Right atrium auricular region (tissue), 2 donors: ENCODE measurements around the gene SLC38A11. TPM values are rescaled to one million over a fixed set of nuclear protein-coding genes. Genes with fewer than 3 reads are reported as not detected.
"Not testable (repeated sequence)": the region's sequence is repeated elsewhere in the genome, so short reads cannot be mapped to it uniquely, and the experiment has no call there.

Source experiments
- DNase-seq: peaks from one replicate; pipeline ENCODE4 v3.0.0-alpha.2; 2019; ENCODE audit warnings: low spot score
- H3K27ac ChIP-seq, 2 donors: fragments of 200-600 bp; sonication (generic); 1 replicate in 1 of 2; 2 replicates in 1 of 2; pipeline ENCODE4 v1.5.1; 2016 to 2019
- H3K27me3 ChIP-seq, 2 donors: fragments of 200-600 bp; sonication (generic); one replicate each; pipeline versions ENCODE4 v1.5.1 to v1.6.0; 2017 to 2019
- H3K36me3 ChIP-seq: fragments of 200-600 bp; sonication (generic); one replicate; pipeline ENCODE4 v1.5.1; 2016
- H3K4me1 ChIP-seq, 2 donors: fragments of 200-600 bp; sonication (generic); one replicate each; pipeline versions ENCODE4 v1.5.1 to v1.6.0; 2017 to 2019
- H3K4me3 ChIP-seq, 2 donors: fragments of 200-600 bp; sonication (generic); 1 replicate in 1 of 2; 2 replicates in 1 of 2; pipeline ENCODE4 v1.5.1; 2017 to 2019; ENCODE audit warnings: mild to moderate bottlenecking in 1 of 2, moderate library complexity in 1 of 2
- H3K9me3 ChIP-seq, 2 donors: fragments of 200-600 bp; sonication (generic); one replicate each; pipeline ENCODE4 v1.5.1; 2019
- total RNA-seq, 2 donors: library from RNA; depleted of rRNA; stranded (reverse); fragments of >200 nt; gene quantifications; one replicate each; pipeline ENCODE4 v1.1.0, GENCODE V29; 2016
- TF ChIP-seq, protein P1 (sequence below), 2 donors: fragments of 200-600 bp; sonication (generic); IDR thresholded peaks; one replicate each; pipeline ENCODE4 v1.5.1; 2019; ENCODE audit warnings: antibody characterized with exemption in 2 of 2

SLC38A11 gene
- total RNA-seq, 2 donors from 2014 or later: 0.74 TPM; not detected in 1

DNA sequence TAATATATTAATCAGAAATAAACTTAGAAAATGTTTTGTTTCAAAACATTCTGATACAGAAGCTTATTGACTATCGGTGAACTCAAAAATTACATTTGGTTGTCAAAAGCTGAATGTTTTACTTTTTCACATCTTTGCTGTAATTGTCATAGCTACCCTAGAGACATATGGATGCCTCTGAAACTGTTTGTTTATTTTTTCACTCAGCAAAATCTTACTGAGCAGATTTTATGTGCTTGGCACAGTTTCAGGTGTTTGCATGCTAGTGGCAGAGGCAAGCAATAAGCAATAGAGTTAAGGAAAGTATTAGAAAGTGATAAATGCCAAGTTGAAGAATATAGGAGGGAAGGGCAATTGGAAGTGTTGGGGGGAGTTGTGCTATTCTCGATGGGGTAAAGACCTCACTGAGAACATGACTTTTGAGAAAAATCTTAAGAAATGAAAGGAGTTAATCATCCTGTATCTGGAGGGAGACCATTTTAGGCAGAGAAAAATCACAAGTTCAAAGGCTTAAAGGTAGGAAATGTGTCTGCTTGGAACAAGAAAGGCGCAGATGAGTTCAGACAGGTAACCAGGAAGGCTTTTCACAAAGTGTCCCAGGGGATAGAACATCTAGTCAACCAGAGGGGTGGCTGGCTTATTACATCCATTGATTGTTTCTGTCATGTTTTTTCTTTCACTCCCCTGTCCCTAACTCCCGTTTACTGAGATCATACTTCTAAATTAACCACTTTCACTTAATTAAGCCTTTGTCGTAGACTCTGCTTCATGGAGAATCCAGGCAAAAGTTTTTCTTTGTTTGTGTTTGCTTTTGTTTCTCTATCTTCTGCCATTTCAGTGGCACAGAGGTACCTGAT lies 86.5 kb downstream of the SLC38A11 start:
- H3K27me3 ChIP-seq: no peaks in the 10 kb centered on the region
- TF ChIP-seq, protein P1, sequence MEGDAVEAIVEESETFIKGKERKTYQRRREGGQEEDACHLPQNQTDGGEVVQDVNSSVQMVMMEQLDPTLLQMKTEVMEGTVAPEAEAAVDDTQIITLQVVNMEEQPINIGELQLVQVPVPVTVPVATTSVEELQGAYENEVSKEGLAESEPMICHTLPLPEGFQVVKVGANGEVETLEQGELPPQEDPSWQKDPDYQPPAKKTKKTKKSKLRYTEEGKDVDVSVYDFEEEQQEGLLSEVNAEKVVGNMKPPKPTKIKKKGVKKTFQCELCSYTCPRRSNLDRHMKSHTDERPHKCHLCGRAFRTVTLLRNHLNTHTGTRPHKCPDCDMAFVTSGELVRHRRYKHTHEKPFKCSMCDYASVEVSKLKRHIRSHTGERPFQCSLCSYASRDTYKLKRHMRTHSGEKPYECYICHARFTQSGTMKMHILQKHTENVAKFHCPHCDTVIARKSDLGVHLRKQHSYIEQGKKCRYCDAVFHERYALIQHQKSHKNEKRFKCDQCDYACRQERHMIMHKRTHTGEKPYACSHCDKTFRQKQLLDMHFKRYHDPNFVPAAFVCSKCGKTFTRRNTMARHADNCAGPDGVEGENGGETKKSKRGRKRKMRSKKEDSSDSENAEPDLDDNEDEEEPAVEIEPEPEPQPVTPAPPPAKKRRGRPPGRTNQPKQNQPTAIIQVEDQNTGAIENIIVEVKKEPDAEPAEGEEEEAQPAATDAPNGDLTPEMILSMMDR (IDR thresholded peaks at IDR 0.05): no peak
- no peak for DNase-seq
- H3K36me3 ChIP-seq: no peaks in the 10 kb centered on the region
- H3K27ac ChIP-seq: no peak overlapping the region
- H3K4me1 ChIP-seq: no peaks in the 10 kb centered on the region
- H3K9me3 ChIP-seq: no peaks in the 10 kb centered on the region
- H3K4me3 ChIP-seq: no peak overlapping the region

DNA sequence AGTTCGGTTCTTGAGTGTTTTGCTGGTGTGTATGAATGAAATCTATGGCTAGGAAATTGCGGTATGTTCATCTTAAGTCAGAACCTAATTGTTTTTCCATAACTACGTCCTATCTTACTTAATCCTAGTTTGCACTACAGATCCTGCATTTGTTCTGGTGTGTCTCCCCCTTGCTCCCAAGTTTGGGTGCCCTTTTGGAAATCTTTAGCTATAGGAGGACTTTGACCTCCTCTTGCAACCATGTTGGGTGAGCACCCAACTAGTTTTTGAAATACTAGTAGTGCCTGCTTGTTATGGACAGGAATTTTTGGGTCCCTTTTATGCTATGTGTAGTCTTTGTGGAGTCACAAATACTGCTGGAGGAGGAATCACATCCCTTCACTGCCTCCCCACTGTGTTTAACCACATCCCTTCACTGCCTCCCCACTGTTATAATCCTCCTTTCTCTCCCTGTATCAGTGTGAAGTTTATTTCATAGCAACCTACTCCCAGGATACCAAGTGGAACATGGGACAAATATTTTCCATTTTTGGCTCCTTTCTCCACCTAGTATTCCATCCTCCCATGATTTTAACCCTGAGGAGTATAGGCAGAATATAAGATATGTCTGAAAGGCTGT lies 87.4 kb downstream of the SLC38A11 start:
- H3K36me3 ChIP-seq: no peaks in the 10 kb centered on the region
- no peaks in the 10 kb centered on the region for H3K9me3 ChIP-seq
- no peak for DNase-seq
- TF ChIP-seq, protein P1 (IDR thresholded peaks at IDR 0.05): no peak
- H3K27ac ChIP-seq: no peak overlapping the region
- H3K4me1 ChIP-seq: no peaks in the 10 kb centered on the region
- no peaks in the 10 kb centered on the region for H3K27me3 ChIP-seq
- H3K4me3 ChIP-seq: no peak overlapping the region

DNA sequence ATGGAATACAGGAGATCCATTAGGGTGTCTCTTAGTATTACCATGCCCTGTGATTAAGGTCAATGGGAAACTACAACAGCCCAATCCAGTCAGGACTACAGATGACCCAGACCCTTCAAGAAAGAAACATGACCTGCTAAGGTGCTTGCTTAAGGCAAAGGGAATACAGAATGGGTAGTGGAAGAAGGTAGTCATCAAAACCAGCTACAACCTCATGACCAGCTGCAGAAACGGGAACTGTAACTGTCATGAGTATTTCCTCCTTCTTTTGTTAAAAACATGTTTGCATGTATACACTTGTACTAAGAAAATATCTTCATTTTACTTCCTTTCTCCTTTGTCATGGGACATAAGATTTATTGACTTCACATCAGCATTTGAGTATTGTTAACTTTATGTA lies 88.9 kb downstream of the SLC38A11 start:
- H3K36me3 ChIP-seq, H3K4me1 ChIP-seq, DNase-seq, H3K9me3 ChIP-seq, H3K27me3 ChIP-seq, H3K27ac ChIP-seq, H3K4me3 ChIP-seq: not testable (repeated sequence)

DNA sequence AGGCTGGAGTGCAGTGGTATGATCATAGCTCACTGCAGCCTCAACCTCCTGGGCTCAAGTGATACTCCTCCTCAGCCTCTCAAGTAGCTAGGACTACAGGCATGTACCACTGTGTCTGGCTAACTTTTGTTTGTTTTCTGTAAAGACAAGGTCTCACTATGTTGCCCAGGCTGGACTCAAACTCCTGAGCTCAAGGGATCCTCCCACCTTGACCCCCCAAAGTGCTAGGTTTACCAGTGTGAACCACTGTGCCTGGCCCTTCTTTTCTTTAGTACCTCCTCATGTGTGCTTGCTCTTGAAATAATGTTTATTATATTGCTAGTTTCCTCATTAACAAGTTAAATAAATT lies 94.7 kb downstream of the SLC38A11 start:
- DNase-seq: no peak
- H3K27me3 ChIP-seq: no peaks in the 10 kb centered on the region
- H3K4me1 ChIP-seq: no peaks in the 10 kb centered on the region
- no peaks in the 10 kb centered on the region for H3K9me3 ChIP-seq
- H3K4me3 ChIP-seq: no peak overlapping the region
- H3K36me3 ChIP-seq: no peaks in the 10 kb centered on the region
- H3K27ac ChIP-seq: no peak overlapping the region
- TF ChIP-seq, protein P1 (IDR thresholded peaks at IDR 0.05): no peak

DNA sequence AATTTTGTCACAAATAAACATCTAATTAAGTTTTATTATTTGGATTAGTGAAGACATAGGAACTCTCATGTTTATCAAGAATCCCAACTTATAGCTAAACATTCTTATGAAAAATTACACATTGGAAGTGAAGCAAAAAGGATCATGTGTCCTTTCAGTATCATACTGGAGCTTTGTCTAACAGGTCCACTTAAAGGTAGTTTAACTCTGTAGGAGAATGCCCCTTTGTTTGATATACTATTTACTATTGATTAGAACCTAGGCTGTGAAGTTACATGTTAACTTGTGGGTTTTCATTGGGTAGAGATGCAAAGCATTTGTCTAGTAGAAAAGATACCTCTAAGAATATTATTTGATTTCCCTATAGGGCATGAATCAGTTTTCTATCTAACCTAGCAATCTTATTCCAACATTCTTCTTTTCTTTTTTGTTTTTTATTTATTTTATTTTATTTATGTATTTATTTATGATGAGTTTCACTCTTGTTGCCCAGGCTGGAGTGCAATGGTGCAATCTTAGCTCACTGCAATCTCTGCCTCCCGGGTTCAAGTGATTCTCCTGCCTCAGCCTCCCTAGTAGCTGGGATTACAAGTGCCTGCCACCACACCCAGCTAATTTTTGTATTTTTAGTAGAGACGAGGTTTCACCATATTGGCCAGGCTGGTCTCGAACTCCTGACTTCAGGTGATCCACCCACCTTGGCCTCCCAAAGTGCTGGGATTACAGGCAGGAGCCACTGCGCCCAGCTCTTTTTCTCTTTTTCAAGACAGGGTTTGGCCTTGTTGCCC lies 95.2 kb downstream of the SLC38A11 start:
- not testable (repeated sequence) for H3K4me1 ChIP-seq, H3K27me3 ChIP-seq, DNase-seq, H3K4me3 ChIP-seq, H3K27ac ChIP-seq, H3K36me3 ChIP-seq, H3K9me3 ChIP-seq

DNA sequence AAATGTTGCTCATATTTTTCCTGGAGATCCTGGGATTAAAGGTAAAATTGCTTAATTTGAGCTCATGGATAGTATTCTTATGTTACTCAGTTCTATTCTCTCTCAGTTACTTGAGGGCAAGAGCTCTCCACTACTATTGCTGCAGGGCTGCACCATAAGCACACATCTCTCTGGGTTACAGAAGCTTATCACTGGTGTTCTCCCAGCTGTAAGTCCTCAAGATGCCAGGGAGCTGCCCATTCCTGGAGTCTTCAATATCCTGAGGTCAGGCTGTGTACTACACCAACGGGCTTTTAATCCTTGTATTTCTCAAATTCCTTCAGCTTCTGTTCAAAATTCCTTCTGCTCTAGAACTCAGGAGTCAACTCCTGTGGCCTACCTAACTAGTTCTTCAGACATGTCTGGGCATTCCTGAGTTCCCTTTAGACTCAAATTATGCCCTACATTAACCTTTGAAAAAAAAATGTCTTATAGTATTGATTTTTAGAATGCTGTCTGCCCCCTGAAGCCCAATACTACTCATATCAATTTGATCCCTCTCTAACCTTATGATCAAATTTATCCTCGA lies 96.0 kb downstream of the SLC38A11 start:
- Histone ChIP-seq H3K9me3 (no peaks in the 10 kb centered on the region), H3K4me3 (no peak overlapping the region), H3K36me3 (no peaks in the 10 kb centered on the region), H3K27me3 (no peaks in the 10 kb centered on the region), H3K4me1 (no peaks in the 10 kb centered on the region), H3K27ac (no peak overlapping the region)
- DNase-seq: no peak
- TF ChIP-seq, protein P1 (IDR thresholded peaks at IDR 0.05): no peak
